Heart right ventricle (tissue), 16 donors: ENCODE results near the gene VN1R2. TPM values are rescaled to one million over a fixed set of nuclear protein-coding genes. Genes with fewer than 3 reads are reported as not detected.
"Not testable (repeated sequence)": the region's sequence is repeated elsewhere in the genome, so short reads cannot be mapped to it uniquely, and the experiment has no call there.

Experiments used
- ATAC-seq, 8 donors: fragments of 200-7000 bp; cut with Tn5 transposase; one replicate each; pipeline ENCODE4 v1.9.1; 2020; ENCODE audit warnings: mild to moderate bottlenecking in 8 of 8, moderate library complexity in 8 of 8, moderate number of reproducible peaks in 1 of 8
- DNase-seq, 2 donors: peaks; one replicate each; pipeline ENCODE4 v3.0.0-alpha.2; 2020
- H3K27ac ChIP-seq, 10 donors: fragments of 200-600 bp; sonication (generic) in 2 of 10; one replicate each; pipeline versions ENCODE4 v1.5.0 to v1.8.0; 2020 to 2022; ENCODE audit warnings: mild to moderate bottlenecking in 3 of 10
- H3K27me3 ChIP-seq, 7 donors: fragments of 200-600 bp; one replicate each; pipeline ENCODE4 v1.8.0; 2021 to 2022; ENCODE audit warnings: mild to moderate bottlenecking in 2 of 7
- H3K36me3 ChIP-seq, 9 donors: fragments of 200-600 bp; sonication (generic) in 1 of 9; one replicate each; pipeline versions ENCODE4 v1.5.0 to v1.8.0; 2020 to 2022; ENCODE audit warnings: mild to moderate bottlenecking in 2 of 9
- H3K4me1 ChIP-seq, 9 donors: fragments of 200-600 bp; sonication (generic) in 1 of 9; one replicate each; pipeline versions ENCODE4 v1.5.0 to v1.8.0; 2020 to 2022; ENCODE audit warnings: mild to moderate bottlenecking in 4 of 9
- H3K4me3 ChIP-seq, 10 donors: fragments of 200-600 bp; sonication (generic) in 2 of 10; one replicate each; pipeline versions ENCODE4 v1.5.0 to v1.8.0; 2020 to 2022; ENCODE audit warnings: mild to moderate bottlenecking in 7 of 10, moderate library complexity in 2 of 10
- H3K9me3 ChIP-seq, 11 donors: fragments of 200-600 bp in 10 of 11; sonication (generic) in 2 of 11; one replicate each; pipeline versions ENCODE4 v1.5.0 to v1.8.0; 2013 to 2022; ENCODE audit warnings: mild to moderate bottlenecking in 2 of 11, control low read depth in 1 of 11, moderate library complexity in 1 of 11
- CTCF ChIP-seq, 9 donors: fragments of 200-600 bp; sonication (generic) in 2 of 9; IDR thresholded peaks; one replicate each; pipeline versions ENCODE4 v1.5.0 to v1.8.0; 2021 to 2022; ENCODE audit warnings: antibody characterized with exemption in 9 of 9, mild to moderate bottlenecking in 5 of 9, moderate library complexity in 1 of 9
- WGBS, 2 donors: extraction: QIAGEN DNeasy Blood & Tissue Kit; methylation state at CpG; one replicate each; pipeline ENCODE4 v1.1.7; 2013; ENCODE audit warnings: inconsistent platforms in 1 of 2; 5-methylcytosine and 5-hydroxymethylcytosine counted together
- intact Hi-C, 10 donors: fragments of 100-400 bp; cut with DNase I; formaldehyde crosslinking; loops; one replicate each; pipeline versions ENCODE4 v1.11.1 to v1.14.2; 2022
- polyA plus RNA-seq, 2 donors: library from polyadenylated mRNA; stranded (reverse); fragments of 200-250 nt; gene quantifications; one replicate each; pipeline ENCODE4 v1.2.3, GENCODE V29; 2013
- total RNA-seq, 10 donors: library from RNA; stranded (reverse); fragmentation: NEBNext Ultra II Directional in 3 of 10; extraction: Animal tissue kit (Norgen Biotek cat#: 25700) in 3 of 10; gene quantifications; one replicate each; pipeline versions ENCODE4 v1.2.1 to v1.2.4, GENCODE V29; 2021 to 2023
- donor health status: Arrhythmogenic right ventricular cardiomyopathy.
- donor health status: ischemic (EF 13 %, LVEDD 7.1; RV severe dilation, severe dysfunction).
- donor health status: healthy with polysubstance abuse.
- donor health status: DM: no; HTN: yes; CAD: no.
- donor health status: DM: no; HTN: no; CAD: no.
- donor health status: ischemic (EF 25% LVEDD 6.9; RV normal size, moderate dysfunction).
- donor health status: ischemic (EF 25% LVEDD 5.7; RV mildly dilated, moderate dysfunction).
- donor health status: healthy.
- donor health status: DM: yes; HTN: yes; CAD: no.
- donor health status: Ischemic cardiomyopathy.
- donor health status: ischemic (EF 35%, LVEDD 5.7; RV mildly dilated, moderate dysfunction).
- donor health status: nonischemic (EF 11% LVEDD 7.7; RV severe dilation, severe dysfunction).
- donor health status: DM: yes; HTN: yes; CAD: no.
- donor health status: PGD.
- donor health status: ischemic (EF 29% LVEDD 5.4; RV normal size, mild dysfunction).
- donor health status: nonischemic (EF 23%, LVEDD 6.1; RV moderate dilation, normal function).

VN1R2 gene
- total and polyA plus RNA-seq, 12 donors = not detected

GRCh38 chr19:53272044-53272443 lies 14.0 kb downstream of the VN1R2 start:
- no peak overlapping the region for H3K27ac ChIP-seq
- no peaks in the 10 kb centered on the region for H3K4me1 ChIP-seq
- 81 to 84% methylated on average over 7 to 9 of the region's 9 CpGs for WGBS, 2 donors
- intact Hi-C loops = no loop called here
- H3K36me3 ChIP-seq = no peaks in the 10 kb centered on the region
- H3K27me3 ChIP-seq = peaks cover 0 to 10% (median 0%) of the 10 kb centered on the region in 7 donors
- ATAC-seq (no peak), DNase-seq (no peak)
- TF ChIP-seq CTCF (IDR thresholded peaks at IDR 0.05) = no peak
- peaks cover 0 to 35% (median 0%) of the 10 kb centered on the region in 11 donors for H3K9me3 ChIP-seq
- H3K4me3 ChIP-seq = no peak overlapping the region

GRCh38 chr19:53275480-53275879 lies 17.4 kb downstream of the VN1R2 start:
- ATAC-seq = no peak
- intact Hi-C loops = no loop called here
- TF ChIP-seq CTCF (IDR thresholded peaks at IDR 0.05) = no peak
- Histone ChIP-seq H3K27me3 (peaks cover 0 to 22% (median 3%) of the 10 kb centered on the region in 7 donors), H3K9me3 (peaks cover 0 to 35% (median 0%) of the 10 kb centered on the region in 11 donors), H3K4me1 (no peaks in the 10 kb centered on the region), H3K27ac (no peak overlapping the region), H3K4me3 (no peak overlapping the region), H3K36me3 (no peaks in the 10 kb centered on the region)
- no peak for DNase-seq
- WGBS, 2 donors = 93 to 95% methylated on average over 2 of the region's 2 CpGs

GRCh38 chr19:53281947-53282346 lies 23.9 kb downstream of the VN1R2 start:
- DNase-seq, H3K27ac ChIP-seq, H3K4me3 ChIP-seq, ATAC-seq, H3K36me3 ChIP-seq, intact Hi-C loops, H3K4me1 ChIP-seq: not testable (repeated sequence)
- Histone ChIP-seq H3K9me3 (peaks cover 0 to 11% (median 0%) of the 10 kb centered on the region in 11 donors), H3K27me3 (peaks cover 0 to 14% (median 3%) of the 10 kb centered on the region in 7 donors)
- WGBS, 2 donors = 44 to 75% methylated on average over 1 to 2 of the region's 8 CpGs

- H3K27ac ChIP-seq = no peak overlapping the region
- H3K36me3 ChIP-seq = no peaks in the 10 kb centered on the region
- intact Hi-C loops = no loop called here
- WGBS, 2 donors = 69 to 75% methylated on average over 4 of the region's 4 CpGs
- peaks cover 0 to 25% (median 0%) of the 10 kb centered on the region in 11 donors for H3K9me3 ChIP-seq
- no peak overlapping the region for H3K4me3 ChIP-seq
- TF ChIP-seq CTCF (IDR thresholded peaks at IDR 0.05) = no peak
- DNase-seq (no peak), ATAC-seq (no peak)
- H3K27me3 ChIP-seq = peaks cover 0 to 6% (median 0%) of the 10 kb centered on the region in 7 donors
- H3K4me1 ChIP-seq = no peaks in the 10 kb centered on the region
These were observed 27.0 kb downstream of the VN1R2 start for GRCh38 chr19:53285087-53285486.

- ATAC-seq (no peak), DNase-seq (no peak)
- Histone ChIP-seq H3K36me3 (no peaks in the 10 kb centered on the region), H3K4me3 (no peak overlapping the region), H3K27ac (no peak overlapping the region), H3K9me3 (peaks cover 0 to 77% (median 23%) of the 10 kb centered on the region in 11 donors), H3K4me1 (no peaks in the 10 kb centered on the region), H3K27me3 (peaks cover 0 to 6% (median 0%) of the 10 kb centered on the region in 7 donors)
- WGBS, 2 donors = 89 to 90% methylated on average over 46 to 47 of the region's 47 CpGs
- intact Hi-C loops = no loop called here
- no peak for TF ChIP-seq CTCF (IDR thresholded peaks at IDR 0.05)
These were observed 32.9 kb downstream of the VN1R2 start for GRCh38 chr19:53290758-53291549.
